Parathyroid adenoma (tissue), 2 donors: ENCODE results near the gene SLC2A11.

Experiments
- H2AFZ ChIP-seq: fragments of 300-600 bp; sonication (generic); one replicate; pipeline ENCODE4 v1.7.0; 2017; ENCODE audit warnings: antibody characterized with exemption, mild to moderate bottlenecking
- H3K27ac ChIP-seq: fragments of 300-600 bp; sonication (generic); one replicate; pipeline ENCODE4 v1.7.0; 2017
- H3K27me3 ChIP-seq: fragments of 300-600 bp; sonication (generic); one replicate; pipeline ENCODE4 v1.7.0; 2017; ENCODE audit warnings: low read length; ENCODE audit not compliant: control insufficient read depth, insufficient read depth
- H3K36me3 ChIP-seq: fragments of 300-600 bp; sonication (generic); one replicate; pipeline ENCODE4 v1.7.0; 2017; ENCODE audit warnings: low read length; ENCODE audit not compliant: control insufficient read depth, insufficient read depth
- H3K4me1 ChIP-seq: fragments of 300-600 bp; sonication (generic); one replicate; pipeline ENCODE4 v1.7.0; 2017; ENCODE audit warnings: control low read depth
- H3K4me2 ChIP-seq: fragments of 300-600 bp; sonication (generic); one replicate; pipeline ENCODE4 v1.7.0; 2017; ENCODE audit warnings: low read length
- H3K4me3 ChIP-seq: fragments of 300-600 bp; sonication (generic); one replicate; pipeline ENCODE4 v1.7.0; 2017; ENCODE audit warnings: low read depth, low read length
- H3K79me2 ChIP-seq: fragments of 300-600 bp; sonication (generic); one replicate; pipeline ENCODE4 v1.7.0; 2017; ENCODE audit warnings: control low read depth
- H3K9ac ChIP-seq: fragments of 300-600 bp; sonication (generic); one replicate; pipeline ENCODE4 v1.7.0; 2017; ENCODE audit warnings: mild to moderate bottlenecking
- H3K9me3 ChIP-seq: fragments of 300-600 bp; sonication (generic); one replicate; pipeline ENCODE4 v1.7.0; 2017; ENCODE audit warnings: low read length; ENCODE audit not compliant: control insufficient read depth
- CTCF ChIP-seq: fragments of 300-600 bp; sonication (generic); IDR thresholded peaks from one replicate; pipeline ENCODE4 v1.7.0; 2017; ENCODE audit warnings: antibody characterized with exemption, mild to moderate bottlenecking
- donor health status: primary hyperparathyroidism.

The SLC2A11 gene

DNA sequence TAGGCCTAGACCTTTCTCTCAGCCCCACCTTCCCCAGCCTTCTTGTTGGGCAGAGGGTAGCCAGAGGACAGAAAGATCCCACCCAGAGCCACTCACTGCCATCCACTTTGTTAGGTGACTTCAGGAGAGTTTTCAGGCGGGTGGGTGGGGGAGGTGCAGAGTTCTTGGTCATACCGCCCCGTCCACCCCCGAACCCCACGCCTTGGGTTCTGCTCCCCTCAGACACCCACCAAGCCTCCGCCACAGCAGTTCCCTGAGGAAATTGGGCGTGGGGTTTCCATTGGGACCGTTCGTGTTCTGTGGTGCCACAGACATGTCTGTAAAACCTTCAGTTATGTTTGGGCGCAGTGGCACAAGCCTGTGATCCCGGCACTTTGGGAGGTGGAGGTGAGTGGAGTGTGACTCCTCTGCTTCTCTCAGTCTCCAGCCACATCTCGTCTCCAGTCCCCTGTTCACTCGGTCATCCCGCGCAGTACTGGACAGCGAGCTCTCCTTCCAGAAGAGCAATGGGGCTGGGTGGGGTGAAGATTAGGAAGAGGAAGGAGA, 38.0 kb downstream of the SLC2A11 start:
- Histone ChIP-seq H3K4me3 (peak overlapping the region; percentile 94), H3K9me3 (no peaks in the 10 kb centered on the region), H3K4me2 (peak overlapping the region; percentile 90), H3K27ac (peak overlapping the region; percentile 96), H3K4me1 (peaks cover 17% of the 10 kb centered on the region), H3K79me2 (peaks cover 5% of the 10 kb centered on the region), H3K36me3 (no peaks in the 10 kb centered on the region), H3K9ac (no peak overlapping the region), H2AFZ (no peak overlapping the region), H3K27me3 (no peaks in the 10 kb centered on the region)
- no peak for TF ChIP-seq CTCF

DNA sequence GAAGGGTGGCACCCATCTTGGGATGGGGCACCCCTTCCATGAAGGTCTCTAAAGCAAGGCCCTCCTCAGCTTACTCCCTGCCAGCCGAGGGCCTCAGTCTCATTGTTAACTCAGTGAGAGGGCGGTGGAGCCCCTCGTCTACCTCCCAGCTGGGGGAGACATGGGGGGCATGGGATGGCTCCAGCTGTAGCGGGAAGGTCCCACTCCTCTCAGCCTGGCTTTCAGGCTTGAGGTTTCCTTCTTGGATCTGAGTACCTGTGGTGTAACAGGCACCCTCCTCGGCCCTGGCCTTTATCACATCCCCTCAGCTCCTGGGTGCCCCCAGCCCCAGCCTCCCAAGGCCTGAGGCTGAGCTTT, 38.5 kb downstream of the SLC2A11 start:
- Histone ChIP-seq H3K4me3 (no peak overlapping the region), H3K27ac (peak overlapping the region; percentile 96), H3K9me3 (no peaks in the 10 kb centered on the region), H3K4me1 (peaks cover 17% of the 10 kb centered on the region), H2AFZ (no peak overlapping the region), H3K36me3 (no peaks in the 10 kb centered on the region), H3K9ac (no peak overlapping the region), H3K79me2 (peaks cover 5% of the 10 kb centered on the region), H3K4me2 (no peak overlapping the region), H3K27me3 (no peaks in the 10 kb centered on the region)
- TF ChIP-seq CTCF: no peak

GRCh38 chr22:23896523-23897186, 39.0 kb downstream of the SLC2A11 start:
- no peak overlapping the region for H3K4me2 ChIP-seq
- peaks cover 21% of the 10 kb centered on the region for H3K4me1 ChIP-seq
- H3K9me3 ChIP-seq: no peaks in the 10 kb centered on the region
- no peaks in the 10 kb centered on the region for H3K27me3 ChIP-seq
- H3K79me2 ChIP-seq: peaks cover 5% of the 10 kb centered on the region
- TF ChIP-seq CTCF: no peak
- H3K9ac ChIP-seq: no peak overlapping the region
- H3K36me3 ChIP-seq: no peaks in the 10 kb centered on the region
- no peak overlapping the region for H3K27ac ChIP-seq
- H2AFZ ChIP-seq: no peak overlapping the region
- no peak overlapping the region for H3K4me3 ChIP-seq

DNA sequence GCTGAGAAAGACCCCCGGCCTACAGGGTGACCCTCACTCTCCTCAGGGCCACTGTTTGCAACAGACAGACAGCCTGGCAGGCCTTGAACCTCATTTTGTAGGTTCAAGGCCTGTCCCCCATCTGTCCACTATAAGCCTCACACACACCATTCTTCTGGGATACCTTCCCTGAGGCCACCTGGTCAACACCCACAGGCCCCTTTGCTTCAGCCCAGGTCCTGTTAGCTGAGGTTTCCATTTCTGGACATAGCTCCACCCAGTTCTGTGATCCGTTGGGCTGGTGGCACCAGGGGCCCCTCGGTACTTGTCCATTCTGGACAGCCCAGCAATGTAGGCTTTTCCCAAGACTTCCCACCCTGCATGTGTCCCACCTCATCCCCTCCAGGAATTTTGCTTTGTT, 39.6 kb downstream of the SLC2A11 start:
- Histone ChIP-seq H2AFZ (no peak overlapping the region), H3K4me3 (no peak overlapping the region), H3K4me2 (no peak overlapping the region), H3K27me3 (no peaks in the 10 kb centered on the region), H3K9ac (no peak overlapping the region), H3K4me1 (peaks cover 25% of the 10 kb centered on the region), H3K79me2 (peaks cover 5% of the 10 kb centered on the region), H3K9me3 (no peaks in the 10 kb centered on the region), H3K27ac (no peak overlapping the region), H3K36me3 (no peaks in the 10 kb centered on the region)
- TF ChIP-seq CTCF: no peak
